HuH-7.5 (cell line): Measurements from ENCODE around the gene LRRC8A.
A peak's percentile ranks its signal among the peaks of the same experiment; 100 is the strongest.
"Not testable (repeated sequence)": the region's sequence is repeated elsewhere in the genome, so short reads cannot be mapped to it uniquely, and the experiment has no call there.

Experiments
- DNase-seq: peaks from one replicate; pipeline ENCODE4 v3.0.0; 2011; ENCODE audit warnings: low spot score

Gene LRRC8A

GRCh38 chr9:128881884-128882676 lies at the start of gene LRRC8A, which contains the start of gene KYAT1:
Gene LRRC8A, plus strand, starts transcription at chr9:128882133. Its CDS starts 25,032 bp downstream, at chr9:128907165.
Gene KYAT1, minus strand, starts transcription at chr9:128881950. Its CDS starts 36,545 bp downstream, at chr9:128845405.
- DNase-seq = peak; percentile 93

- peak; percentile 2 for DNase-seq
Observed at GRCh38 chr9:128833696-128834095, 48.2 kb upstream of the LRRC8A start.

- peak; percentile 3 for DNase-seq
Observed at GRCh38 chr9:128835246-128836210, 46.4 kb upstream of the LRRC8A start.

- DNase-seq = peak; percentile 8
Observed at GRCh38 chr9:128836509-128837145, 45.3 kb upstream of the LRRC8A start.

GRCh38 chr9:128838338-128838737 lies 43.6 kb upstream of the LRRC8A start:
- DNase-seq = peak; percentile 32

- DNase-seq = no peak
Observed at GRCh38 chr9:128840524-128840923, 41.4 kb upstream of the LRRC8A start.

GRCh38 chr9:128841694-128842492 lies 40.0 kb upstream of the LRRC8A start:
- no peak for DNase-seq

GRCh38 chr9:128843171-128843570 lies 38.8 kb upstream of the LRRC8A start:
- DNase-seq = not testable (repeated sequence)

- peak; percentile 59 for DNase-seq
Observed at GRCh38 chr9:128845186-128845931, 36.6 kb upstream of the LRRC8A start.

GRCh38 chr9:128846680-128847030 lies 35.3 kb upstream of the LRRC8A start:
- no peak for DNase-seq

- DNase-seq = no peak
Observed at GRCh38 chr9:128847803-128848202, 34.1 kb upstream of the LRRC8A start.

GRCh38 chr9:128851024-128851423 lies 30.9 kb upstream of the LRRC8A start:
- DNase-seq = not testable (repeated sequence)

- DNase-seq = not testable (repeated sequence)
Observed at GRCh38 chr9:128851779-128852600, 29.9 kb upstream of the LRRC8A start.

GRCh38 chr9:128852646-128853045 lies 29.3 kb upstream of the LRRC8A start:
- DNase-seq = not testable (repeated sequence)

- not testable (repeated sequence) for DNase-seq
Observed at GRCh38 chr9:128854454-128854853, 27.5 kb upstream of the LRRC8A start.

GRCh38 chr9:128858476-128858875 lies 23.5 kb upstream of the LRRC8A start:
- DNase-seq = not testable (repeated sequence)

GRCh38 chr9:128860937-128861336 lies 21.0 kb upstream of the LRRC8A start:
- DNase-seq = no peak

GRCh38 chr9:128861501-128861900 lies 20.4 kb upstream of the LRRC8A start:
- DNase-seq = no peak

- no peak for DNase-seq
Observed at GRCh38 chr9:128862401-128862851, 19.5 kb upstream of the LRRC8A start.

GRCh38 chr9:128863647-128864046 lies 18.3 kb upstream of the LRRC8A start:
- DNase-seq = peak; percentile 74
